SU-DHL-6 (cell line): Measurements from ENCODE around the gene THAP2.

Experiments used
- CTCF ChIP-seq: fragments of 200-600 bp; sonication (generic); IDR thresholded peaks from one replicate; pipeline ENCODE4 v1.5.1; 2017; ENCODE audit warnings: antibody characterized with exemption, mild to moderate bottlenecking, low read length, moderate library complexity; ENCODE audit not compliant: insufficient read depth, poor library complexity, severe bottlenecking
- EZH2phosphoT487 ChIP-seq: fragments of 200-600 bp; sonication (generic), shearing (Covaris generic); conservative IDR thresholded peaks from 2 replicates; pipeline ENCODE4 v1.6.1; 2018; ENCODE audit warnings: mild to moderate bottlenecking, antibody characterized with exemption, low read length, moderate library complexity, mixed read lengths

- TF ChIP-seq CTCF (no peak), EZH2phosphoT487 (no peak)
Observed at GRCh38 chr12:71652656-71653055, 11.4 kb upstream of the THAP2 start.
